HG03139 (cell line): ENCODE results near the gene ARIH1.

Experiments
- ATAC-seq: cut with Tn5 transposase; IDR thresholded peaks from one replicate; pipeline ENCODE4 v1.9.1; 2021; ENCODE audit not compliant: unreplicated experiment

Gene ARIH1

DNA sequence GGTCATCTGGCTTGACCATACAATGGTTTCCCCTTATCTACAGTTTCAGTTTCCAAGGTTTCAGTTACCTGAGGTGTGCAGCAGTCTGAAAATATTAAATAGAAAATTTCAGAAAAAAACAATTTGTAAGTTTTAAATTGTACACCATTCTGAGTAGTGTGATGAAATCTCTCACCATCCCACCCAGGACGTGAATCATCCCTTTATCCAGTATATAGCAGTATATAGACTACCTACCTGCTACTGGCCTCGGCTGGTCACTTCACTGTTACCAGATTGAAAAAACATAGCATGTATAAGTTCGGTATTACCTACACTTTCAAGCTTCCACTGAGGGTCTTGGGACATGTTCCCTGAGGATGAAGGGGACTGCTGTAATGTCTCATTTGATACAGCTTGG lies 12.0 kb downstream of the ARIH1 start:
- ATAC-seq: no peak

GRCh38 chr15:72487070-72487797 lies 13.1 kb downstream of the ARIH1 start:
- no peak for ATAC-seq

DNA sequence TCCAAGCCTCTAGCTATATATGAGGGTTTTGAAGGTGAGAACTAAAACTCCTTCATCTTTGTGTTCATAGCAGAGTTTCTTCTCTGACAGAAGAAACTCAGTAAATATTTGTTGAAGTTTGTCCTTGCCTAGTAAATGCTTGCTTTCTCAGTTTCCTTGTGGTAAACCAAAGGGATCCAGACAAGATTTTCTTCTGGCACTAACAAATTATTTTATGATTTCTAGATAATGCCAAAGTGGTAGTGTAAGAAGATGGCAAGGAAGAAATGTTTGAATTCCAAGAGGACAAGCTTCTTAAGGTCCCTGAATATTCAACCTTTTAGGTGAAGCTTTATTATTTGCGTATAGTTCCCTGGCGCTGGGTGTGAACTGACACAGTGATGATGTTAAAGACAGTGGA lies 14.4 kb downstream of the ARIH1 start:
- no peak for ATAC-seq

DNA sequence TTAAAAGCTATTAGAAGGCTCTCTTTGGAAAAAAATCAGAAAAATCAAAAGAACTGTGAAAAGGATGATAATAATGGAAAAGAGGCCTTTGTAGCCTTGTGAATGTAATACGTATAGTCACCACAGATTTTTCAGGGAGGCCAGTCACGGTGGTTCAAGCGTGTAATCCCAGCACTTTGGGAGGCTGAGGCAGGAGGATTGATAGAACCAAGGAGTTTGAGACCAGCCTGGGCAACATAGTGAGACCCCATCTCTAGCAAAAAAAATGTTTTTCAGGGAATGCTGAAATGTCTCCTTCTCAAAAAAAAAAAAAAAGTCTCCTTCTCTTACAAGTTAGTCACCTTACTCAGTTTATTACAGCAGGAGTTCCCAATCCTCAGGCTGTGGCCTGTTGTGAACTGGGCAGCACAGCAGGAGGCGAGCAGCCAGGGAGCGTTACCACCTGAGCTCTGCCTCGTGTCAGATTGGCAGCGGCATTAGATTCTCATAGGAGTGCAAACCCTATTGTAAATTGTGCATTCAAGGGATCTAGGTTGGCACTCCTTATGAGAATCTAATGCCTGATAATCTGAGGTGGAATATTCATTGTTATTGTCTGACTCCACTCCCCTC lies 15.9 kb downstream of the ARIH1 start:
- no peak for ATAC-seq

DNA sequence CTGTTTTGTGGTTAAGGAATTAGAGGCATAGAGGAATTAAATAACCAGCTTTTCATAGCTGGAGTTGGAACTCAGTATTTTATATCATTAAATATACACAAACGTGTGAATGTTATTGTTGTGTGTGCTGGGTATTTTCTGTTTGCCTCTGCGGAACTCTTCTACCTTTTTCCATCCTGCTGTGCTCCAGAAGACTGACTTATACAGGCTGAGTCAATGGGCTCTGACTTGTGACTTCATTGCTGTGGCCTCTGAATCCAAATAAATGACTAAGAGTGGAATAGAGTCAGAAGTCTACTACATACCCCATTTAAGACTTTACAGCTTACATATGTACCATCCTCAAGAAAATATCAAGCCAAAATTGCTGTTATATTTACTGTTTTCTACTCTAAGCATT lies 17.6 kb downstream of the ARIH1 start:
- no peak for ATAC-seq

DNA sequence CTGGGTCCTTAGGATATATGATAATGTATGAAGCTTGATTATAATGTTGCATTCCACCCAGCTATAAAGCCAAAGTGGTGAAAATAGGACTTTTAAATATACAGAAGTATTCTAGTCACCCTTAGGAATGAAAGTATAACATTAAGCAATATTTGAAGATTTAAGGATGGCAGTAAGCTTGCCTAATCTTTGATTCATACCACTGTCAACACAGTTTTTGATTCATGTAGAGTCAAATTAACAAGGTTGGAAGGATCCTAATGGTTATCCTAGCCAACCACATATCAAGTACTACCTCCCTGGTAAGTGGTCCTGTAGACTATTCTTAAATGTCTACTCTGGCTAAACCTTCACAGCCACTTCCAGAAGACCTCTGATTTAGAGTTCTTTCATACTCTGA lies 18.6 kb downstream of the ARIH1 start:
- no peak for ATAC-seq

DNA sequence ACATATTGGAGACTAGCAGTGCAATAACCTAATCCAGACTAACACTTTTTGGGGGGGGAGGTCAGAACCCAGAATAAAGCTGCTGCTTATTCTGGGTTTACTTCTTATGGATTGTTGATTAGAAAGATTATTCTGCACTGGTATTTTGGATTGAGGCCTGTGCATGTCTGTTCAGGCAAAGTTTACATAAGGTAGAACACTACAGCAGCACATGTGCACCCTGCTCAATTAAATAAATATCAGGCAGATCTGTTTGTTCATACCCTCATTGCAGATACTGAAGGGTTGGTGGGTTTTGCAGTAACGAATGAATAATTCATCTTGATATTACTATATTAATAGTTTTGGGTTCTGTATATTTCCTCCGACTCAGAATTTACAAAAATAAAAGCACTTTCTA lies 19.1 kb downstream of the ARIH1 start:
- no peak for ATAC-seq

GRCh38 chr15:72495007-72495406 lies 20.9 kb downstream of the ARIH1 start:
- ATAC-seq: no peak

GRCh38 chr15:72496783-72497182 lies 22.7 kb downstream of the ARIH1 start:
- ATAC-seq: no peak

DNA sequence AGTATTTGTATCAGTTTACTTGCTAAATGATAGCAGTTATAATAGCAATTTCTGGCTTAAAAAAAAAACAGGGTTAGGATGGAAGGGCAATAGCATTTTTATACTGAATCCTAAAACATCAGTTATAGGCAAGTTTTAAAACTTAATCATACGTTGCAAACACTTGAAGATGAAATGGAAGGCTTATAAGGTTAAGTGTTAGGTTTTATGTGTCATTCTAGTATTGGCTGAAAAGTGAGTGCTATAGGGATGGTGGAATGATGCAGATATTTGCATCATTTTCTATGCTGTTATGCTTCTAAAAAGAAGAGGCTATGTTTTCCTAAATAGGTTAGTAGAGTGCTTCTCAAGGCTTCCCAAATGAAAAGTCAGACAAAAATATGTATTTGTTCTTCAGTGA lies 23.3 kb downstream of the ARIH1 start:
- ATAC-seq: no peak

GRCh38 chr15:72502220-72502809 lies 28.2 kb downstream of the ARIH1 start:
- no peak for ATAC-seq

DNA sequence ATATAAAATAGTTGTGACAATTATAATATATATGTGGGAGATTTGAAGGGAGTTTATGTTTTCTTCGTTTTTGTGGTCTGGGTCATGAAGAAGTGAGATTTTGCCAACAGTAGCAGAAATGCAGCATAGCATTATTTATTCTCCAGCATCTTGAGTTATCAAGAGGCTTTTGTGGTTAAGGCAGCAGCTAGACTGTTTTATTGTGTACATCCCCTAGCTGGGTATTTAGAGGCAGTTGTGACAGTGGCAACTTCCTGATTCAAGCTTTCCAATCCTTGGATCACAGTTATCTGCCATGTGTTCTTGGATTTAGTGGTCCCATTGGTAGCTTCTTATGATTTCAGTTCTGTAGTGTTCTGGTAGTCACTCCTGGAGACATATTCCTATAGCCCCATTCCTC lies 29.0 kb downstream of the ARIH1 start:
- no peak for ATAC-seq

GRCh38 chr15:72507402-72508092 lies 33.4 kb downstream of the ARIH1 start:
- ATAC-seq: no peak

DNA sequence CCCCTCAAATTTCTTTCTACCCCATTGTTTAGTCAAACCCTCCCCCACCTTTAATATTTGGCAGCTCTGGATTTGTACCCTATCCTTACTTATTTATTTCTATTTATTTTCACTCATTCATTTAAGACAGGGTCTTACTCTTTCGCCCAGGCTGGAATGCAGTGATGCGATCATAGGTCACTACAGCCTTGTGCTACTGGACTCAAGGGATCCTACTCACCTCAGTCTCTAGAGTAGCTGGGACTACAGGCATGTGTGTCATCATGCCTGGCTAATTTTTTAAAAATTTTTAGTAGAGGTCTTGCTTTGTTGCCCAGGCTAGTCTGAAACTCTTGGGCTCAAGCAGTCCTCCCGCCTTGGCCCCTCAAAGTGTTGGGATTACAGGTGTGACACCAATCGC lies 35.4 kb downstream of the ARIH1 start:
- no peak for ATAC-seq

DNA sequence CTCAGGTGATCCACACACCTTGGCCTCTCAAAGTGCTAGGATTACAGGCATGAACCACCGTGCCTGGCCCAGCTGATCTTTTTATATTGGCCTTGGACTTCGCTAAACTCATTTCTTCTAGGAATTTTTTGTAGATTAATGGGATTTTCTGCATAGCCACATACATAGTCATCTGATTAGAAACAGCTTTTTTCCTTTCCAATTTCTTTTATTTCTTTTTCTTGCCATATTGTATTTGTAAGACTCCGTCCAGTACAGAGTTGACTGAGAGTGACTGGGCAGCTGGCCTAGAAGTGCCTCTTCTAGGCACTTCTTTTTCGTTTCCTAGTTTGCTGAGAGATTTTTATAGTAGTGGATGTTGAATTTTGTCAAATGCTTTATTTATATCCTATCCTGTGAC lies 37.4 kb downstream of the ARIH1 start:
- no peak for ATAC-seq

DNA sequence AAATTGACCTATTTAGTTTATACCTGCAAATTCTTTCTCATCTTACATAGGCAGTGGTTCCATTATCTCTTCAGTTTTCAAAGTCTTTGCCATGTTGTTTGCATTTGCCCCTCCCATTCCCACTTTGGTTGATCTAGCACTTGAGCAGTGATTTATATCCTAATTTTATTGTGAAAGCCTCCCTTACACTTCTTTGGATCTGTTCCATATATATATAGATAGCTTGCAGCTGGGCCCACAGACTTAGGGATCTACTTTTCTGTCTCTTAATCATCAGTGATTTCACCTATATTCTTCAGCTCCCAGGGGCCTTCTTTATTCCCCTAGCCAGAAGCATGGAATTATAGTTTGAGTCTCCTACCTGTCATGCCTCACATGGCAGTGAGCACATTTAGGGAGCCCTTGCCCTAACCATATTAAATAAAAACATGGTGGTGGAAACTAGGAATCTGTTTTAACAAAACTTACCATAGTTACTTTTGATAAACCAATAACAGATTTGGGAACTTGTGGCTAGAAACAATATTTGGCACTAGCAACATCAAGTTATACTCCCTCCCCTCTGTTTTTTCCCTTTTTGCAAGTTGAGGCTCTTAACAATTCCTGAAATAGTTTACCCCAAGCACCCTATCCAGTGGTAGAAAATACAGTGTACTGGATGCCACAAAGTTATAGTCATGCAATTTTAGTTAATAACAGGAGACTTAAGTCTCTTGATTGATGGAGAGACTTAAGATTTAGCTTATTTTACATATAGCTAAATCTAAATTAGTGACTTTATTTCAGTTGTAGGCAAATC lies 41.7 kb downstream of the ARIH1 start:
- ATAC-seq: no peak

DNA sequence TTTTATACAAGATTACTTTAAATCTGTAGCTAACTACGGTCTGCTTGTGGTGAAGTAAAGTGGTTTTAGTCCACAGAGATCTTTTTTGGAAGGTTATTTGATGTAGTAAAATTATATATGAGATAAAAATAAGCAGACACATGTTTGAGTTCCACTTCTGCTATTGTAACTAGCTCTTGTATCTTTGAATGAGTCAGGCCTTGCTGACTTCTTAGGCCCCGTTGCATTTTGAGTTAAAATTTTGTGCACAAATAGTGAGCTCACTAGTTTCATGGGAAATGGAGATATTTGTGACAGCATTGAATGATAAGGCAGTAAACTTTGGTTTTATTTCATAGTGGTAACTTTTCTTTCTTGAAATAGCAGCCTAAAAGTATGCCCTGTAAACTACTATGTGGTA lies 42.6 kb downstream of the ARIH1 start:
- ATAC-seq: no peak

DNA sequence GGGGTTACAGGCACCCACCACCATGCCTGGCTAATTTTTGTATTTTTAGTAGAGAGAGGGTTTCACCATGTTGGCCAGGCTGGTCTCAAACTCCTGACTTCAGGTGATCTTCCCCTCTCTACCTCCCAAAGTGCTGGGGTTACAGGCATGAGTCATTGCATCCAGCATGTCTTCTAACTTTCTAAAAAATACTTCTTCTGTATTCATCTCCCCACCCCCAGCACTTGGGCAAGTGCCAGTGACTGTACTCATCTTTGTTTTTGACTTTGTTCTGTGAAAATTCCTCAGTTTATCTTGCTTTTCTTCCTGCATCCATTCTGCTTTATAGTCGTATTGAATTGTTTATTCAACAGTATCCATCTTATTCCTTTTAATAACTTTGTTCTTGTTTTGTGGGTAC lies 47.6 kb downstream of the ARIH1 start:
- ATAC-seq: no peak

- ATAC-seq: no peak
Observed at GRCh38 chr15:72532991-72533601, 59.0 kb downstream of the ARIH1 start.

DNA sequence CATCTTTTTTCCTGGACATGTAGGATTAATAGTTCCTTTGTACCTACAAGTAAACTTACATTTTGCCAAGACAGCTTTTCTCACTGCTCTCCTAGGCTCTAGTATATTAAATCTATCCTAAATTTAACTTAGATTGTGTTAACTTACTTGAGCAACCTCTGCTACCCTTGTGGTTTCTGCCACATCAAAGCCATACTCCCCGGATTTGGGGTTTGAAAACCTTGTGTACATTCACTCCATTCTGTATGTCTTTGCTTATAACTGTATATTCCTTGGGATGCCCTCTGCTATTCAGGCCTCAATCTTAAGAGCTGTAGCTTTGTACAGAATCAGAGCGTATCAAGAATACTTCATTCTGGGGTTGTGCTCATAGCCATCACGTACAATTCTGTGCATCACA lies 60.4 kb downstream of the ARIH1 start:
- no peak for ATAC-seq

DNA sequence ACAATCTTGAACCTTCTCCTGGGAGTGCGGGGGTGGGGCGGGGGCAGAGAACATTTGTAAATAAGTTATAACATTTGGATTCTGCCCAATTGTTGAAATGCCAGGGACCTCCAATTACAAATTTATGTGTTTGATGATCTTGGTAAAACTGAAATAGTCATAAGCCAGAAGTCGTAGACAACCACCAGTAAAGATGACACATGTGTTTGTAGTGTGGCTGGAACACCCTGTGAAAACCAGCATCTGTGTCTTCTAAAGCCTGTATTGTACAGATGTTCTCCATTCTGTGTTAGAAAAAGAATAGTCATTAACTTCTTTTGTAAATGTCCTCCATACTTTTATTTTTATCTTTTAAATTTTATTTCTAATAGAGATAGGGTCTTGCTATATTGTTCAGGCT lies 61.8 kb downstream of the ARIH1 start:
- ATAC-seq: no peak
